Astrocyte of the spinal cord (primary cell): ENCODE results near the gene CCNQ.

Experiments
- DNase-seq: peaks from one replicate; pipeline ENCODE4 v3.0.0; 2011; ENCODE audit warnings: low read depth, low spot score
- H3K4me3 ChIP-seq: 2 replicates; pipeline ENCODE4 v1.5.1; 2011; ENCODE audit warnings: low read depth, mild to moderate bottlenecking, low read length, moderate library complexity
- in situ Hi-C: cut with HindIII; loops from 2 replicates; pipeline ENCODE4 v1.10.0; 2017; ENCODE audit warnings: low sequenced_read_pairs
- TF ChIP-seq, protein P1 (sequence below): IDR thresholded peaks from 2 replicates; pipeline ENCODE4 v1.5.1; 2012; ENCODE audit warnings: low read depth, mild to moderate bottlenecking, low read length, inconsistent platforms

Gene CCNQ

GRCh38 chrX:153633607-153634180, 34.8 kb upstream of the CCNQ start:
- in situ Hi-C loops: no loop called here
- TF ChIP-seq, protein P1, sequence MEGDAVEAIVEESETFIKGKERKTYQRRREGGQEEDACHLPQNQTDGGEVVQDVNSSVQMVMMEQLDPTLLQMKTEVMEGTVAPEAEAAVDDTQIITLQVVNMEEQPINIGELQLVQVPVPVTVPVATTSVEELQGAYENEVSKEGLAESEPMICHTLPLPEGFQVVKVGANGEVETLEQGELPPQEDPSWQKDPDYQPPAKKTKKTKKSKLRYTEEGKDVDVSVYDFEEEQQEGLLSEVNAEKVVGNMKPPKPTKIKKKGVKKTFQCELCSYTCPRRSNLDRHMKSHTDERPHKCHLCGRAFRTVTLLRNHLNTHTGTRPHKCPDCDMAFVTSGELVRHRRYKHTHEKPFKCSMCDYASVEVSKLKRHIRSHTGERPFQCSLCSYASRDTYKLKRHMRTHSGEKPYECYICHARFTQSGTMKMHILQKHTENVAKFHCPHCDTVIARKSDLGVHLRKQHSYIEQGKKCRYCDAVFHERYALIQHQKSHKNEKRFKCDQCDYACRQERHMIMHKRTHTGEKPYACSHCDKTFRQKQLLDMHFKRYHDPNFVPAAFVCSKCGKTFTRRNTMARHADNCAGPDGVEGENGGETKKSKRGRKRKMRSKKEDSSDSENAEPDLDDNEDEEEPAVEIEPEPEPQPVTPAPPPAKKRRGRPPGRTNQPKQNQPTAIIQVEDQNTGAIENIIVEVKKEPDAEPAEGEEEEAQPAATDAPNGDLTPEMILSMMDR: no peak
- no peak for DNase-seq
- no peak overlapping the region for H3K4me3 ChIP-seq

- H3K4me3 ChIP-seq: no peak overlapping the region
- TF ChIP-seq, protein P1: no peak
Observed at GRCh38 chrX:153633048-153633447, 34.1 kb upstream of the CCNQ start.

GRCh38 chrX:153632595-153632946, 33.6 kb upstream of the CCNQ start:
- TF ChIP-seq, protein P1: no peak
- no peak for DNase-seq
- H3K4me3 ChIP-seq: no peak overlapping the region
- in situ Hi-C loops: no loop called here

More at GRCh38 chrX:153633048-153633447, 34.1 kb upstream of the CCNQ start:
- in situ Hi-C loops: no loop called here
- DNase-seq: no peak

- DNase-seq: no peak
- in situ Hi-C loops: no loop called here
- H3K4me3 ChIP-seq: no peak overlapping the region
- TF ChIP-seq, protein P1: no peak
Observed at GRCh38 chrX:153631907-153632594, 33.1 kb upstream of the CCNQ start.

GRCh38 chrX:153631346-153631745, 32.4 kb upstream of the CCNQ start:
- DNase-seq: no peak
- TF ChIP-seq, protein P1: no peak
- H3K4me3 ChIP-seq: no peak overlapping the region
- in situ Hi-C loops: no loop called here

DNA sequence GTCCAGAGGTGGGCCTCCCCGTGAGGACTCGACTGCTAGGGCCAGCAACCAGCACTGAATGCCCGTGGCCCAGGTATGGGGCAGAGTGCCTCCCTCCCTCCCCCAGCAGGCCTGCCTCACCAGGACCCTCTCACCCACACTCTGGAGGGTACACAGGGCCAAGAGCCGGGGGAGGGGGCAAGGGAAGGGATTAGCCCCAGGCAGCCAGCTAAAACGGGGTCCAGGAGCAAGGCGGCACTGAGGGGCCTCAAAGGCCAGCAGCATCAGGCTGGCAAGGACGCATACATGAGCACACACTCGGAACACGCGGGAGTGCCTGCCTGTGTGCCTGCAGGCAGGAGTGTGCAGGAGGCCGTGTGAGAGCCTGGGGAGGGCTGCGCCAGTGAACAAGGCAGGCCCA, 29.7 kb upstream of the CCNQ start:
- TF ChIP-seq, protein P1: no peak
- no peak for DNase-seq
- in situ Hi-C loops: no loop called here
- no peak overlapping the region for H3K4me3 ChIP-seq
